ENCODE measurements around the gene GNGT1.

- TF ChIP-seq CTCF (IDR thresholded peaks at IDR 0.05) = no peak
- no peak for TF ChIP-seq ZFX (IDR thresholded peaks at IDR 0.05; ENCODE audit: borderline replicate concordance)
These were observed 16.9 kb downstream of the GNGT1 start for GRCh38 chr7:93923296-93923695.

Measured in 22Rv1 (cell line).